NAMALWA (cell line): Measurements from ENCODE around the gene CTSE.

Source experiments
- DNase-seq: peaks from one replicate; pipeline ENCODE4 v3.0.0-alpha.2; 2015; ENCODE audit warnings: low spot score

The CTSE gene

GRCh38 chr1:206049919-206050600 lies 26.4 kb upstream of the CTSE start:
- no peak for DNase-seq

- peak; percentile 34 for DNase-seq
These were observed 25.6 kb upstream of the CTSE start for GRCh38 chr1:206049293-206049692.

GRCh38 chr1:206048582-206048981 lies 24.9 kb upstream of the CTSE start:
- no peak for DNase-seq

- peak; percentile 61 for DNase-seq
These were observed 23.6 kb upstream of the CTSE start for GRCh38 chr1:206047271-206047670.

GRCh38 chr1:206041640-206042039 lies 17.9 kb upstream of the CTSE start:
- DNase-seq: peak; percentile 63

GRCh38 chr1:206040328-206040727 lies 16.6 kb upstream of the CTSE start:
- no peak for DNase-seq

GRCh38 chr1:206039046-206039973 lies 15.6 kb upstream of the CTSE start:
- no peak for DNase-seq

- no peak for DNase-seq
These were observed 13.9 kb upstream of the CTSE start for GRCh38 chr1:206037581-206037980.

- peak; percentile 33 for DNase-seq
These were observed 13.2 kb upstream of the CTSE start for GRCh38 chr1:206036663-206037455.

- no peak for DNase-seq
These were observed 11.3 kb upstream of the CTSE start for GRCh38 chr1:206035027-206035426.

- DNase-seq: no peak
These were observed 8.9 kb upstream of the CTSE start for GRCh38 chr1:206032380-206033140.

GRCh38 chr1:206030714-206031113 lies 7.0 kb upstream of the CTSE start:
- DNase-seq: peak; percentile 87

- no peak for DNase-seq
These were observed 6.5 kb upstream of the CTSE start for GRCh38 chr1:206030191-206030590.

- DNase-seq: no peak
These were observed 5.8 kb upstream of the CTSE start for GRCh38 chr1:206029484-206029883.

- DNase-seq: no peak
These were observed 1.7 kb upstream of the CTSE start for GRCh38 chr1:206025283-206025820.

- DNase-seq: no peak
These were observed 929 bp downstream of the CTSE start for GRCh38 chr1:206022766-206023165.

- DNase-seq: no peak
These were observed 1.9 kb downstream of the CTSE start for GRCh38 chr1:206021626-206022365.

GRCh38 chr1:206021008-206021625 lies 2.6 kb downstream of the CTSE start:
- no peak for DNase-seq

GRCh38 chr1:206020393-206021007 lies 3.2 kb downstream of the CTSE start:
- DNase-seq: no peak

- no peak for DNase-seq
These were observed 8.6 kb downstream of the CTSE start for GRCh38 chr1:206015071-206015470.
